HAP-1 (cell line): Measurements from ENCODE around the gene MAPK12.
A peak's percentile ranks its signal among the peaks of the same experiment; 100 is the strongest.

Experiments used
- DNase-seq, 2 experiments: peaks; one replicate each; pipeline ENCODE4 v3.0.0-alpha.2; 2016 to 2020; ENCODE audit warnings: low spot score in 2 of 2
- H3K27me3 ChIP-seq: fragments of 250-450 bp; sonication (Bioruptor Pico); 2 replicates; pipeline ENCODE4 v1.5.1; 2020; ENCODE audit warnings: low read depth, mild to moderate bottlenecking, moderate library complexity
- H3K36me3 ChIP-seq: fragments of 250-450 bp; sonication (Bioruptor Pico); replicated peaks from 2 replicates; pipeline ENCODE4 v1.5.1; 2020; ENCODE audit warnings: mild to moderate bottlenecking
- H3K4me1 ChIP-seq: fragments of 250-450 bp; sonication (Bioruptor Pico); 2 replicates; pipeline ENCODE4 v1.5.1; 2020; ENCODE audit warnings: mild to moderate bottlenecking
- H3K4me3 ChIP-seq: fragments of 250-450 bp; sonication (Bioruptor Pico); 2 replicates; pipeline ENCODE4 v1.5.1; 2020; ENCODE audit warnings: mild to moderate bottlenecking, moderate library complexity
- H3K9me3 ChIP-seq: fragments of 250-450 bp; sonication (Bioruptor Pico); 2 replicates; pipeline ENCODE4 v1.5.1; 2020; ENCODE audit warnings: mild to moderate bottlenecking, moderate library complexity
- in situ Hi-C: fragments of 300-500 bp; cut with MboI; formaldehyde crosslinking; loops from 3 replicates; pipeline ENCODE4 v1.14.3; 2020; ENCODE audit warnings: low sequenced_read_pairs, inconsistent platforms, mixed read lengths

Gene MAPK12

DNA sequence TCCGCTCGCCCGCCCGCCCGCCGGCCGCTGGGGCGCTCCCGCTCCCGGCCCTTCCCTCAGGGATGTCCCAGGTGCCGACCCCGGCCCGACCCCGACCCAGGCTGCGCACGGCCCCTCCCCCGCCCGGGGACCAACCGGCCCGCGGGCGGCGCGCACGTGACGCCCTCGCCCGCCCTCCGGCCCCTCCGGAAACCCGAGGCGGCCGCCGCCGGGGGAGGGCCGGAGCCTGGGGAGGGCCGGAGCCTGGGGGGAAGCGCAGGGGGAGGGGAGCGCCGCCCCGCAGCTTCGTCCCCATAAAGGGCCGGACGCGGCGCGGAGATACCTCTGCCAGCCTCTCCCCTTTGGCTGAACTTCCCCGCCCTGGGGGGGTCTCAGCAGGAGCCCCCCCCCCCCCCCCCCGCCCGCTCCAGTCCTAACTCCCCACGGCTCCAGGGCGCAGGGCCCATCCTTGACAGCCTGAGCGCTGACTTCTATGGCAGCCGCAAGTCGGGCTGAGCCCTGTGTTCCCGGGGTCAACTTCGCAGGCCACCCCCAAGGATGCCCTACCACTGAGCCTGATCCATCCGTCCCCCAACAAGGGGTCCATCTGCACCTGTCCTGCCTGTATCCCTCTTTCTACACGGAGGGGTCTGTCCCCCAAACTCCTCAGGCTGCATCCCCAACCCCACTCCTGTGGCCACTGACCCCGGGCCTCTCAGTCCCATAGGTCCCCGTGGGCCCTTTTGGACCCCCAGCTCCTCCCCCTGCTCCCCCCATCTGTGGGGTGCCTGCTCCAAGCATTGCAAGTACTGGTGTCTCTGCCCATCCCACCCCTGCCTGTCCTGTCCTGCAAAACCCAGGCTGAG is at the start of gene MAPK12:
Gene MAPK12, minus strand, starts transcription at position 69 of the 845 bp plus-strand sequence. CDS start 174 bp downstream, outside the sequence.
- Histone ChIP-seq H3K9me3 (no peaks in the 10 kb centered on the region), H3K4me3 (peak within 1 kb of the TSS; percentile 74), H3K27me3 (no peaks in the 10 kb centered on the region), H3K4me1 (peaks cover 10% of the 10 kb centered on the region), H3K36me3 (peaks cover 18% of the 10 kb centered on the region)
- in situ Hi-C loops, result no loop called here
- DNase-seq, result peak; percentile 45 to 74

DNA sequence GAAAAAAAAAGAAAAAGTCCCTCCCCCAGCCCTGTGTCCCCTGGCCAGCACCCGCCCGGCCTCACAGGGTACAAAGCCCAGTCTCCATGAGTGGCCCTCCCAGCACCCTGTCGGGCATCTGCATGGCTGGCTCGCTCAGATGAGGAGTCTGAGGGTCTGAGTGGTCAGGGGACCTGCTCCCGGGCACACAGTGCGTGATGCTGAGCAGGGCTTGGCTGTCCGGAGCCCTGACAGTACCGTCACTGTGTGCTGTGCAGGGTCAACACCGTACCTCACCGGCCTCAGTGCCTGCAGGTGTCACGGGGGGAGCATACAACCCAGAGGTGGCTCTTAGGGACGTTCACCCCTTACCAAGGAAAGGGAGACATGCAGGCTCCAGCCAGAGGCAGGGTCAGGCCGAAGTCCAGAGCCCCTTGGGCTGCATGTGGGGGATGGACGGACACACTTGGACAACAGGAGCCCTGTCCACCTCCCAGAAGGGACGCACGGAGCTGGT is 49.5 kb upstream of the MAPK12 start:
- DNase-seq, result no peak
- in situ Hi-C loops, result no loop called here
- H3K4me1 ChIP-seq, result peaks cover 3% of the 10 kb centered on the region; the same call in 1 of the 2 replicates
- H3K36me3 ChIP-seq, result no peaks in the 10 kb centered on the region
- H3K27me3 ChIP-seq, result no peaks in the 10 kb centered on the region; the same call in 1 of the 2 replicates
- H3K9me3 ChIP-seq, result no peaks in the 10 kb centered on the region
- H3K4me3 ChIP-seq, result no peak overlapping the region

DNA sequence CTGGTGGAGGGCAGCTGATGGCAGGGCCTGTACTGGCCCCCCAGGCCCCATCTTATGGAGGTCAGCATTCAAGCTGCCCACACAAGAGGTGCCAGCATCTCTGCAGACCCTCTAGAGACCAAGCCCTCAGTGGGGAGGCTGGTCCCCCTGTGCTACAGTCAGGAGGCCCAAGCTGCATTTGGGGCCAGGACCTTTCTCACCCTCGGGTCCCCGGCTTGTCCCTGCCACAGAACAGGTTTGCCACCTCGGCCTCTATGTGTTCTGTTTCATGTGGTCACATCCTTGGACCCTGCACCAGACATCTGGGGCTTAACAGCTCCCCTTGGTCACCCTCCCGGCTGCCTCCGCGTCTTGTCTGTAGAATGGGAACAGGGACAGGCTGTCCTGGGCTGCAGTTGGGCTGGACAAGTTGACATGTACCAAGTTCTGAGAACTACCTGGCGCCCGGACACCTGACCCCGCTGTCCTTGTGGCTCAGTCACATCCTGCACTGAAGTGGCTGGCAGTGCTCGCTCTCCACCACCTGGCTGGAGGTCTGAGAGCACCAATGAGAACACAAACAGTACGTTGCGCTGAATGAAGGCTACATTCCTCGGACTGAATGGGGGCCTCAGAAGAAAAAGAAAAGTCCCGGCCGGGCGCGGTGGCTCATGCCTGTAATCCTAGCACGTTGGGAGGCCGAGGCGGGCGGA is 48.7 kb upstream of the MAPK12 start:
- Histone ChIP-seq H3K4me1 (peaks cover 11% of the 10 kb centered on the region), H3K4me3 (no peak overlapping the region), H3K27me3 (no peaks in the 10 kb centered on the region), H3K36me3 (peaks cover 2% of the 10 kb centered on the region; the same call in 1 of the 2 replicates), H3K9me3 (no peaks in the 10 kb centered on the region)
- in situ Hi-C loops, result no loop called here
- DNase-seq, result no peak

DNA sequence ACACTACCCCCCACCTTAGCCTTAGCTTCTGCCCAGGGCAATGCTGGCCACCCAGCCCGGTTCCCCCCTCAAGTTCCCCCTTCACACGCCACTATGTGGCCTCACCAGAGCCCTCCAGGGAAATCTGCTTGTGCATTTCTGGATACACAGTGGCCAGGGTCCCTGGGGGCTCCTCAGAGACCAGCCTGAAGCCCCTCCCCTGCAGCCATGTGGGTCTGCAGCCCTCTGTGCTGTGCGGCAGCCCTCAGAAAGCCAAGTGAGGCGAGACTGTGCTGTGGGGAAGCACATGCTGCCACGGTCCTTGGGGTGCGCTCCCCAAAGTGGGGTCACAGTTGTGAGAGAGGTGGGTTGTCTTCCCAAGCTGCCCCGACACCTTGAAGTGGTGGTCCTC is 48.1 kb upstream of the MAPK12 start:
- DNase-seq, result no peak
- Histone ChIP-seq H3K4me3 (no peak overlapping the region), H3K36me3 (peaks cover 4% of the 10 kb centered on the region; the same call in 1 of the 2 replicates), H3K27me3 (no peaks in the 10 kb centered on the region), H3K4me1 (peaks cover 13% of the 10 kb centered on the region), H3K9me3 (no peaks in the 10 kb centered on the region)
- in situ Hi-C loops, result no loop called here

DNA sequence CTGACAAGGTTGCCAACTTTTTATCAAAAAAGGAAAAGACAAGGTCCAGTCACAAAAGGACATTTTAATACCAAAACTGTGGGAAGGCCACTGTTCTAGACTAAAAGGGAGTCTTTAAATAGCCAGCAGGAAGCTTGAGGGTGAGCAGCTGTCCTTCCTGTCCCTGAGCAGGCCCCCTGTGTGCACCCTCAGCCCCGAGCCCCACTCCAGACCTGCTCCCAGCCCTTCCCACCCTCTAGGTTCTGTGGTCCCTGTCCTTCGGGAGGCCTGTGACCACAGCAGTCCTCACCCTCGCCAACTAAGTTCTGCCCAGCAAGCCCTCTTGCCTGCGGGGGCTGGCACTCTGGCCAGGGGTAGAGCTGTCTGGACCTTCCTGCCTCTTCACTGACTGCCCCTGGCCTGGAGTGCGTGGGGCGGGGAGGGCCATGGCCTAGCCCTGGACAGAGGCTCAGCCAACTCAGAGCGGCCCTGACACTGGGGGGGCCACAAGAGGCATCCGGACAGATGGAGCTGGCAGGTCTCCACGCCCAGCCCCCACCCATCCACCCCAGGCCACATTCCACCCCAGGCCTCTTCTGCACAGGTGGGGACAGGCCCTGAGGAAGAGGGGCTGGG is 47.6 kb upstream of the MAPK12 start:
- in situ Hi-C loops, result no loop called here
- Histone ChIP-seq H3K4me1 (peaks cover 13% of the 10 kb centered on the region), H3K27me3 (no peaks in the 10 kb centered on the region), H3K4me3 (no peak overlapping the region), H3K36me3 (peaks cover 4% of the 10 kb centered on the region; the same call in 1 of the 2 replicates), H3K9me3 (no peaks in the 10 kb centered on the region)
- DNase-seq, result no peak

DNA sequence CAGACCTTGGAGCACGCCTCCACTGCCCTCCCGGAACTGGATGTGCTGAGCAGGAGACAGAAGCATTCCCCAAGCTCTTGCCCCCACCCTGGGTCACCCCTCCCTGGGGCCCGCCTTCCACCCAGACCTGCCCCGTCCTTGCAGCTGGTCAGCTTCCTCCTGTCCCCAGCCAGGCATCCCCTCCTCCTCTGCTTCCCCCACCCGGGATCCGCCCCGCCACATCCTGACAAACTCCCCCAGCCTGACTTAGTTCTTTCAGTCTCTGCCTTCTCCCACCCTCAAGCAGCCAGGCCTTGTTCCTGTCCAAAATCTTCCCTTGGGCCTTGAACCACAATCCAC is 47.1 kb upstream of the MAPK12 start:
- no peak for DNase-seq
- Histone ChIP-seq H3K36me3 (peaks cover 4% of the 10 kb centered on the region; the same call in 1 of the 2 replicates), H3K27me3 (no peaks in the 10 kb centered on the region), H3K4me3 (no peak overlapping the region), H3K4me1 (peaks cover 13% of the 10 kb centered on the region), H3K9me3 (no peaks in the 10 kb centered on the region)
- in situ Hi-C loops, result no loop called here

DNA sequence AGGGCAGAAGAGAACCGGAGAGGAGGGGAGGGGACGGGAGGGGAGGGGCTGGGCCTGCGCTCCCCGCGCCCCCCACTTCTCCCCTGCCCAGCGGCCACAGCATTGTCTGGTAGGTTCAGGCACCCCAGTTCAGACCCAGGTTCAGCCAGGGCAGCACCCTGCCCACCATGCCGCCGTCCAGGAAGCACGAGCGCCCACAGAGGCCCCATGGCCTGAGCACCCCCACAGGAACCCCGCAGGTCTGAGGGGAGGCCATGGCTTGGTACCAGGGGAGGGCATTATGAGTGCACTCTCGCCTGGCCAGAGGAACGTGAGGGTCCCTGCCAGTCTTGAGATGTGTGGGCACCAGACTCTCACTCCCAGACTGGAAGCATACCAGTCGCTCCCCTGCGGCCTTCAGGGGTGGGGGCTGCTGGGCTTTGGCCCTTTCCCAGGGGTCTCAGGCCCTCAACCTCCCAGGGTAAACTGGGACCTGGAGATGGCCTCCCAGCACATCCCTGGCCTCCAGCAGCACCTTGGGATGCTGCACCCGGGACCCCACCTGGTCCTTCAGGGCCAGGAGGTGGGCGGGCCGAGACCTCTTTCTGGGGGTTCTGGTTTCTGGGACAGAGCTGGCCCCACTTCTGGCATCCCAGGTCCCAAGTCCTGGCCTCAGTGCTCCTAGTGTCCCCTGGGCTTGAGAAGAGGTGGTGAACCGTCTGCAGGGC is 46.6 kb upstream of the MAPK12 start:
- H3K4me1 ChIP-seq, result peaks cover 13% of the 10 kb centered on the region
- H3K4me3 ChIP-seq, result no peak overlapping the region
- peaks cover 4% of the 10 kb centered on the region; the same call in 1 of the 2 replicates for H3K36me3 ChIP-seq
- H3K27me3 ChIP-seq, result no peaks in the 10 kb centered on the region
- DNase-seq, result peak in 1 of 2 experiments; percentile 32
- in situ Hi-C loops, result no loop called here
- no peaks in the 10 kb centered on the region for H3K9me3 ChIP-seq

DNA sequence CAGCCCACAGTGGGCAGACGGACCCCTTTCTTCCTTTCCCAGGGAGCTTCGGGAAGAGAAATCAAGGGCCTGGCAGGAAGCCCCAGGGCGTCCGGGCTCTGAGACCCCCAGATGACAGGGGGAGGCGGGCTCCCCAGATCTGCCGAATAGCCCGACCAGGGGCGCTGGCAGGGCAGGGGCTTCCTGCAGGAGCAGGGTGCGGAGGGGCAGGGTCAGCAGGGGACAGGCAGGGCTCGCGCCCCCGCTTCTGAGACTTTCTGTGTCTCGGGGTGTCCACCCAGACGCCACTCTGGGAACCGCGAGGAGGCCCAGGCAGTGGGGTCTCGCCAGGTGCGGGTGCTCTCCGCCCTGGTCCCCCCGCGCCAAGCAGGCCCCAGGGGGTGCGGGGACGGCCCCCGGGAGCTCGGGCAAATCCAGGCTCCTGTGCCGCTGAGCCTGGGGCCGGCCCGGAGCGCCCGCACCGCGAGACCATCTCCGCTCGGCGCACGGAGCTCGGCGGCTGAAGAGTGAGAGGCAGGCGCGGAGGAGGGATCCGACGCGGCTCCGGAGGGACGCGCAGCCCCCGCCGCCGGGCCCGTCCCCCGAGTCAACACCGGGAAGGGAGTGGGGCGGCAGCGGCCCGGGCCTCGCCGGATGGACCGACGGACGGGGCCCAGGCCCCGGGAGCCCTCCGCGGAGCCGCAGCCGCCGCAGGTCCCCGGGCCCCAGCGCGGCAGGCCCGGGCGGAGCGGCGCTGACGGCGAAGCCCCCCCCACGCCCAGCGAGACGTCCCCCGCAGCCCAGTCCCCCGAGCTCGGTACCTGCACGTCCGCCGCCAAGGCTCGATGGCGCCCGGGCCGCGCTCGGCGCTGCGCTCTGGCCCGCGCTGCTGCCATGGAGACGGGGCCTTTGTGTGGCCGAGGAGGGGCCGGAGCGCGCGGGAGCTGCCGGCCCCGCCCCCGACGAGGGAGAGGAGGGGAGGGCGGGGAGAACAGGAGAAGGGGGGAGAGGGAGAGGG is 45.6 kb upstream of the MAPK12 start, which contains the start of gene PLXNB2:
Gene PLXNB2, minus strand, starts transcription at position 894 of the 997 bp plus-strand sequence. CDS start 17,062 bp downstream, outside the sequence.
- H3K4me3 ChIP-seq, result peak within 1 kb of the TSS; percentile 66
- H3K27me3 ChIP-seq, result no peaks in the 10 kb centered on the region
- in situ Hi-C loops, result no loop called here
- peaks cover 13% of the 10 kb centered on the region for H3K4me1 ChIP-seq
- H3K9me3 ChIP-seq, result no peaks in the 10 kb centered on the region
- peaks cover 4% of the 10 kb centered on the region; the same call in 1 of the 2 replicates for H3K36me3 ChIP-seq
- peak; percentile 85 to 90 for DNase-seq

DNA sequence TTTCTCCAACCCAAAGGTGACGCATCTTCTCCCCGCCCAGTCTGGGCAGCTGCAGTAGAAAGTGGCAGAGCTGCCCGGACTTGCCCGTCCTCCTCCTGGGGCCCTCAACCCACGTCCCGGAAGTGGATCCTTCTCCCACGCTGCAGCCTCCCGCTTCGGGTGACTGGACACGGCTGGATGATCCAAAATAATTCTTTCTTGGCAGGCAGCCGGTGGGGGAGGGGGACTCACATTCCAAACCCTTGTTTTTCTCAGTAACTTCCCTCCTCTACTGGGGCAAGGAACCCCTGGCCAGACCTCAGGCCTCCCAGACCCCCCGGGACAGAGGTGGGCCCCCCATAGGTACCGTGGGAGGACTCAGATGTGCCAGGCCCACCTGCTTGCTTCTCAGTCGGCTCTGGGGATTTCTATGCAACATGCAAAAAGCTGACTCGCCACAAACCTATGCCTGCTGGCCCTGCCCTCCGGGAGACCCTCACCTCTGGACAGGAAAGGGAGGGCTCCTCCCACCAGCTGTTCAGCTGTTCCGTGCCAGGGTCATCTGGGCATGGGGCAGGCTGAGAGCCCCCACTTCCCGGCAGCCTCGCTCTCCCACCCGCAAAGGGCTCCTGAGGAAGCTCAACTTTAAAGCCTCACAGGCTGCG is 44.6 kb upstream of the MAPK12 start:
- peaks cover 13% of the 10 kb centered on the region for H3K4me1 ChIP-seq
- peak; percentile 42 to 88 for DNase-seq
- in situ Hi-C loops, result no loop called here
- peaks cover 4% of the 10 kb centered on the region; the same call in 1 of the 2 replicates for H3K36me3 ChIP-seq
- H3K27me3 ChIP-seq, result no peaks in the 10 kb centered on the region
- H3K4me3 ChIP-seq, result peak overlapping the region; percentile 66
- H3K9me3 ChIP-seq, result no peaks in the 10 kb centered on the region

DNA sequence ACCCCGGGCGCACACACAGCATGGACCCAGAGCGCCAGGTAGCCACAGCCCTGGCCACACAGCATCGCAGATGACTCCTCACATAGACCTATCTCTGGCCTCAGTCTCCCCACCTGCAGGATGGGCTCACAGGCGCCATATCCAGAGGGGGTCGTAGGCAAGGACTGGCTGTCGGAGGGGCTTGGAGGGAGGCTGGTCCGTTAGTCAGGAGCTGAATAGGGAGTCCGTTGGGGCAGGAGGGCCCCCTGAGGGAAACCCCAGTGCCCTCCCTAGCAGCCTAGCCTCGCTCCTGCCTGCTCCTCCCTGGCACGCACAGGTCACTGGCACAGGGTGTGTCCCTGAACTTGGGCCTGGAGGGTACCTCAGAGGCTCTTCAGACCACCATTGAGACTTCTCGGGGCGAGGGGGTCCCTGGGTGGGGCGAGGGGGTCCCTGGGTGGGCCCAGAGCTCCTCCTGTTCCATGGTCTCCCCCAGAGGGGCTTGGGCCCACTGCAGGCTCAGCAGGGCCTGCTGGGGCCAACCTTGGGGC is 44.0 kb upstream of the MAPK12 start:
- peaks cover 4% of the 10 kb centered on the region; the same call in 1 of the 2 replicates for H3K36me3 ChIP-seq
- in situ Hi-C loops, result no loop called here
- peaks cover 13% of the 10 kb centered on the region for H3K4me1 ChIP-seq
- no peaks in the 10 kb centered on the region for H3K27me3 ChIP-seq
- DNase-seq, result no peak
- no peaks in the 10 kb centered on the region for H3K9me3 ChIP-seq
- H3K4me3 ChIP-seq, result peak overlapping the region; percentile 66

DNA sequence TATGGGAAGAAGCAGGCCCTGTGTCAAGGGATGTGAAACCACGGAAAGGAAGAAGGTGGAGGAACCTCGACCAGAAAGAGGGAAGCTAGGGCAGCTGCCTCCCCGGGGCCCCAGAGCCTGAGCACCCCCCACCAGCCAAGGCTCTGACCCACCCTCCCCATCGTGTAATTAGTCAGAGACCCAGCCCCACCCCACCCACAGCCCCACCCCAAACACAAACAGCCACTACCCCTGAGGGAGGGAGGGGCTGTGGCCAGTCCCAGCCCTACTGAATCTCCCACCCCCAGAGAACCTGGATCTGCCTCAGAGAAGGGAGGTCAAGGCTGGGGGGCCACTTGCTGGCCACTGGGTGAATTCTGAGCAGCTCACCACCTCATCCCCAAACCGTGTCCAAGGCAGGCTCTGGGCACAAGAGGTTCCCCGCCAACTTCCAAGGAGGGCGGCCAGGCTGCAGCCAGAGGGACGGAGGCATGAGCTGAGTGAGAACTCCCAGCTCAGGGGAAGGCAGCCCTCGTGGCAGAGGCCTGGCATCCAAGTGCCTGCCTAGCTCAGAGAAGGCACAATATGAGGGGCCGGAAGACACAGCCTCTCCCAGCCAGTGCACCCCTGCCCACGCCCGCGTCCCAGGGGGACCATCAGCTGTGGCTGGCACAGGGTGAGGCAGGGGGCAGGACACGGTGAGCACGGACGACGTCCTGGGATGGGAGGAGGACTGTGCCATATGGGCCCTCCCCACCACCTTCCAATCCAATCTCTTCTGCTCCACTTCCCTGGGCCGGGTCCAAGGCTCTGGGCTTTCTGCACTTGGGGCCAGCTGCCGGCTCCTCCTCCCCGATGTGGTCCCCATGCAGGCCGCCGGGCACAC is 43.3 kb upstream of the MAPK12 start:
- peaks cover 13% of the 10 kb centered on the region for H3K4me1 ChIP-seq
- H3K27me3 ChIP-seq, result no peaks in the 10 kb centered on the region
- peak overlapping the region; percentile 66 for H3K4me3 ChIP-seq
- in situ Hi-C loops, result no loop called here
- peaks cover 4% of the 10 kb centered on the region; the same call in 1 of the 2 replicates for H3K36me3 ChIP-seq
- no peak for DNase-seq
- H3K9me3 ChIP-seq, result no peaks in the 10 kb centered on the region
